Femur (tissue), 1 donor: Measurements from ENCODE around the gene TMCC1.

Experiments
- DNase-seq: peaks from one replicate; pipeline ENCODE4 v3.0.0-alpha.2; 2017

Gene TMCC1

DNA sequence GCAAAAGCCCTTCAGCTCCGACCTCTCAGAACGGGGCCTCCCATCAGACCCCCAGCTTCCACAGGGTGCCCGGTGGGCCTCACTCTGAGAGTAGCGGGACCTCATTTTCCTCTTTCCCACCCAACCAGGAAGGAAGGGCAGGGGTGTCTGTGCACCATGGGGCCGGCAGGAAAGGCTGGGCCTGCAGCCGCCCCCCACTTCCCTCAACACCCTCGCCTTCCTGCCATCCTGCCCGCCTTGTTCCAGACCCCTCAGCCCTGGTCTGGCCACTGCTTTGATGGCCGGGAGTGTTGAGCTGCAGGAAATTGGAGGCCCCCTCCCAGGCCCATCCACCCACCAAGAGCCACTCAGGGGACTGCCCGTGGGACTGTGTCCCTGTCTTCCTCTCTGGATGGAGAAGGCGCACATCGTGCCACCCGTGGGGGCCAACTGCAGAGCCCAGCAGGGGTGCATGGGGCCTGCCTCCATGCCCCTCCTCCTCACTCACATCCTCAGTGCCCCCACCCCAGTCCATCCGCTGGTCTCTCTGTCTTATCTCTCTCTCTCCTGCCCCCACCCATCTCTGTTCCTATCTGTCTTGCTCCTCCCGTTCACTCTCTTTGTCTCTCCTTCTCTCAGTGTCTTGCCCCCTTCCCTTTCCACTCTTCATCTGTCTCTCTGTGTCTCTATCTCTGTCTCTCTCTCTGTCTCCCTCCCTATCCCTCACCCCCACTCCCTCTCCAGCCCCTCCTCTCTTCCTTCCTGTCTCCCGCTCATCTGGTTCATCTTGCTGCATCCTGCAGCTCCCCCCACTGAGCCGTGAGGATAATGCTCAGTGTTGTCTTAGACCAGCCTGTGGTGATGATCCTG is 285.2 kb downstream of the TMCC1 start:
- no peak for DNase-seq

- DNase-seq = no peak
Observed at GRCh38 chr3:129607391-129608068, 286.0 kb downstream of the TMCC1 start.

GRCh38 chr3:129606636-129607390 is 286.7 kb downstream of the TMCC1 start, which contains the start of gene PLXND1:
TSS of gene PLXND1 (minus strand) at chr3:129606676. CDS start at chr3:129606639, 37 bp downstream.
- peak; percentile 87 for DNase-seq

- no peak for DNase-seq
Observed at GRCh38 chr3:129605922-129606635, 287.4 kb downstream of the TMCC1 start.

- DNase-seq = no peak
Observed at GRCh38 chr3:129605203-129605921, 288.1 kb downstream of the TMCC1 start.

DNA sequence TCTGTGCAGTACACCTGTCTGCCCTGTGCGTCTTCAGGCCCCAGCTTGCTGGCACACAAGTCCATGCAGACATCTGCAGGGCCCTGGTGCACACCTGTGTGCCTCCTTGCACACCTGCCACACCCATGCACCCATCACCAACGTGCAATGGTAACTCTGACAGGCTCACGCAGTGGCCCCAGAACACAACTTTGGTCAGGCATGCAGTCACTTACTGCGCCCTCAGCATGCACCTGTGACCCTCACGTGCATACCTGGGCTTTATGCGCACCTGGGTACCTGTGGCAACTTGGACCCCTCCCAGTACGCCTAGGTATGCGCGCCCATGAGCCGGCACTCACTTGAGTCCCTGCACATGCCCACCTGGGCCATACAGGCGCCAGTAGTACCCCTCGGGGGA is 288.7 kb downstream of the TMCC1 start:
- DNase-seq = no peak

DNA sequence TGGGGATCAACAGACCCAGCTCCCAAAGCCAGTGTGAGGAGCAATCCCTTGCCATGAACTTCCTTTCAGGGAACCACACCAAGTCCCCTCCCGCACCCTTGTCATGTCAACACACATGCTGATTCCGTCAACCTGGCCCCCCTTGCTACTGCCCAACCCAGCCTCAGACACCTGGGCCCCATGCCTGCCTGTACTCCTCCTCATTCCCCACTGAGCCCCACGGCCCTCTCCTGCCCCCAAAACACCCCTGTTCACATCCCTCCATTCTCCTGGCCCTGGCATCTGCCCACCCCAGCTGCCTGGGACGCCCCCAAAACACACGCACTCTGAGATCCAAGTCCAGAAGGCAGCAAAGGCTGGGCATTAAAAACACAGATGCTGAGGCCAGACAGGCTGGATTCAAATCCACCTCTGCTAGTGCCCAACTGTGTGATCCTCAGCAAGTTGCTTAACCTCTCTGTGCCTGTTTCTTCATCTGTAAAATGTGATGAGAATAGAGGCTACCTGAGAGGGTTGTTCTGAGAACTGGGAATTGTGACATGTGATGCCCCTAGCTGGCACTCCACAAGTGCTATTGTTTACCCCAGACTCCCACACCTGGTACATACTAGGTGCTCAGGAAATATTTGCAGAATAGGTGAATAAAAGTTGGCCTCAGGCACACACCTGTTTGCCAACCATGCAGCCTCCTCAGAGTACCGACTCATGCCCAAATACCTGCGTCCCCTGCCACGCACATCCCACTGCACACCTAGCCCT is 289.3 kb downstream of the TMCC1 start:
- DNase-seq = no peak

- DNase-seq = no peak
Observed at GRCh38 chr3:129603561-129603942, 290.0 kb downstream of the TMCC1 start.

- DNase-seq = peak; percentile 87
Observed at GRCh38 chr3:129602730-129603560, 290.6 kb downstream of the TMCC1 start.

GRCh38 chr3:129602309-129602708 is 291.2 kb downstream of the TMCC1 start:
- DNase-seq = no peak

DNA sequence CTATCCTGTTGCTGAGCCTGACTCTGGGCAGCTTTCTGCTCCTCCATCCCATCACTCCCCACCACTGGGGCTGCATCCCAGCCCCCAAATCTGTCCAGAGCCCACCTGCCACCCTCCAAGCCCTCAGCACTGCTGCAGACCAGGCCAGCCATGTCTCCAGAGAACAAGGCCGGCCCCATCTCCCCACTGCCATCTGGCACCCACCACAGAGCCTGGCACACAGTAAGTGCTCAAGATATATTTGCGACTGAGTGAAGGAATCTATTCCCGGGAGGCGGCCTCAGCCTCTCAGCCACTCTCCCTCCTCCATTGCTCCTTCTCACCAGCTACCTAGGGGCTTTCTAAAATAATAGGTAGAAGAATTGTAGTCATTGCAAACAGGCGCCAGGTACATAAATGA is 291.8 kb downstream of the TMCC1 start:
- DNase-seq = no peak

DNA sequence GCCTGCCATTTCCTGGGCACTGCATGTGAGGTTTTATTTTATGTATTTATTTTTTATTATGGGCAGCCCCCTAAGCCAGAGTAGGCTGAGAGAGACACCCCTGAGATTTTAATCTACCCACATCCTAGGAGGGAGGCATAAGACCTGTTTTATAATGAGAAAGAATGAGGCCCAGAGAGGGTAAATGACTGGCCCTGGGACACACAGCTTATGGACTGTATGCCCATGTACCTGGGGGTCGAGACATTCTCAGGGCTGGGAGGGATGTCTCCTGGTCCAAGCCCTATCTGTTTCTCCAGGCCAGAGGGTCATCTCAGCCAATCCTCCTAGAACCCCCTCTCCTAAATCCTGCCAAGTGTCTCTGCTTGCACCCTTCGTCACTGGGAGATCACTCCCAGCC is 293.2 kb downstream of the TMCC1 start:
- DNase-seq = no peak

GRCh38 chr3:129599607-129600006 is 293.9 kb downstream of the TMCC1 start:
- DNase-seq = peak; percentile 76

GRCh38 chr3:129599073-129599472 is 294.4 kb downstream of the TMCC1 start:
- no peak for DNase-seq

DNA sequence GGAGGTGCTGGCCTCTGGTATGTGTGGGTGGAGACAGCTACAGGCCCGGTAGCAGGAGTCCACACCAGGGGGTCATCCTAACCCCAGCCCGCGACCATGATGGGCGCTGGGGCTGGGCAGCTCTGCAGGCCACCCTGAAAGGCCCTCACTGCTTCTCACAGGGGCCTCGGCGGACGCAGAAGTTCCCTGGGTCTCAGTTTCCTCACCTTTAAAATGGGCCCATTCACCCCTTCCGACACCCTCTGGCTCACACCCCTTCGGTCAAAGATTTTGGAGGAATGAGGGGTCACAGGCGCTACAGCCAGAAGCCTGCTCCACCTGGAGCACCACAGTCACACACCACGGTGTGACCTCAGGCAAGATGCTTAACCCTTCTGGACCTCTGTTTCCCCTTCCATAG is 295.0 kb downstream of the TMCC1 start:
- no peak for DNase-seq

DNA sequence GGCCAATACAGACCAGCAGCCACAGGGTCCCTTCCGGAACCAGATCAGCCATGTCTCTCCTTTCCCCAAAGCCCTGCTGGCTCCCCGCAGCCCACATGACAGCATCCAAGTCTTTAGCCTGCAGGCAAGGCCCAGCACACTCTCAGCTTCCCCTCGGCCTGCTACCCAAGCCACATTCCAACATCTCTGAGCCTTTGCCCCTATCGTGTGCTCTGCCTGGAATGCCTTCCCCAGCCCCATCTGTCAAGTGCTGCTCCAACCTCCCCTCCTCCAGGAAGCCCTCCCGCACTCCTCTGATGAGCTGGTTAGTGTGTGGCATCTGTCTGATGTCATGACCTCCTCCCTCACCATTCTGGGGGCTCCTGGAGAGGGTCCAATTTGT is 295.5 kb downstream of the TMCC1 start:
- no peak for DNase-seq
